SJSA1 (cell line): ENCODE results near the gene NOP56. TPM values are rescaled to one million over a fixed set of nuclear protein-coding genes. Genes with fewer than 3 reads are reported as not detected.
"Not testable (repeated sequence)": the region's sequence is repeated elsewhere in the genome, so short reads cannot be mapped to it uniquely, and the experiment has no call there.

Experiments used
- DNase-seq, 2 experiments: peaks; one replicate each; pipeline ENCODE4 v3.0.0-alpha.2; 2015 to 2020; ENCODE audit warnings: low spot score in 2 of 2, low read depth in 1 of 2
- H3K27ac ChIP-seq: fragments of 250-450 bp; sonication (Bioruptor Pico); 2 replicates; pipeline ENCODE4 v1.5.1; 2020; ENCODE audit warnings: mild to moderate bottlenecking, moderate library complexity
- H3K27me3 ChIP-seq: fragments of 250-450 bp; sonication (Bioruptor Pico); replicated peaks from 2 replicates; pipeline ENCODE4 v1.5.1; 2020; ENCODE audit warnings: mild to moderate bottlenecking, moderate library complexity
- H3K36me3 ChIP-seq: fragments of 250-450 bp; sonication (Bioruptor Pico); 2 replicates; pipeline ENCODE4 v1.5.1; 2020; ENCODE audit warnings: mild to moderate bottlenecking
- H3K4me1 ChIP-seq: fragments of 250-450 bp; sonication (Bioruptor Pico); replicated peaks from 2 replicates; pipeline ENCODE4 v1.6.1; 2021; ENCODE audit warnings: mild to moderate bottlenecking
- H3K4me3 ChIP-seq: fragments of 250-450 bp; sonication (Bioruptor Pico); 2 replicates; pipeline ENCODE4 v1.5.1; 2020; ENCODE audit warnings: mild to moderate bottlenecking
- H3K9me3 ChIP-seq: fragments of 250-450 bp; sonication (Bioruptor Pico); replicated peaks from 2 replicates; pipeline ENCODE4 v1.5.1; 2020; ENCODE audit warnings: mild to moderate bottlenecking
- total RNA-seq: library from RNA; depleted of rRNA; stranded (reverse); fragments of >200 nt; shearing (Covaris generic); gene quantifications from 2 replicates; pipeline ENCODE4 v1.2.3, GENCODE V29; 2014

The NOP56 gene
- total RNA-seq, 1 experiment from 2014 or later, result 218 TPM

DNA sequence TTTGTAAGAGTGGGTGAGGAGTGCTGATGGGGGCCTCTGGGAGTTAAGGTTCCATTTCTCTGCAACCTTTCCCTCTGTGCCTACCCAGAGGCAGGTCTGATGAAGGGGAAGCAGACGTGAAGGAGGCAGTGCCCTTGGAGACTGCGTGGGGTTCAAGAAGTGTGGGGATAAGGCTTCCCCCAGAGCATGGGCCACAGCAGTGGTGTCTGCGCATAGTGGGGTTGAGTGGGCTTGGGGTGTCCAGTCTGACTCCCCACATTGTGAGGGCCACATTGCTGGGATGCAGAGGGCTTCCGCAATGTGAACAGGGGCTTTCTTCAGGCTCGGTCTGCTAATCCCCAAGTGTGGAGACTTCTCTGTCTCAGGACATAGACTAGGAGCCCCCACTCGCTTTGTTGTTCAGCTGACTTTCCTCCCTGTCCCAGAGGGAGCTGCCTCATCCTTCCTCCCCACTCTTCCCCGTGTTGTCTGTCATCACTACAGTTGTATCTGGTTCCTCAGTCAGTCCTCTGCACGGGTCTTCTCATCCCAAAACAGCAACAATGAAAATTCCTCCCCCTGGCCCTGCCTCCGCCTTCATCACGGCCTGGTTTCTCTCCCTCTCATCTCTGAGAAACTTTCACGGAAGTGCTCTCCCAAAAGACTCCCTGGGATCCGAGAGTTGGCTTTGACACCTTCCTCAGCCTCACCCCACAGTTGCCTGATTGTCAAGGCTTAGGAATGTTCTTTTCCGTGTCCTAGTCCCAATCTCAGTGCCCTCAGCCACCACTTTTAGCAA is 43.0 kb downstream of the NOP56 start:
- no peaks in the 10 kb centered on the region for H3K36me3 ChIP-seq
- no peak overlapping the region for H3K4me3 ChIP-seq
- H3K27ac ChIP-seq, result no peak overlapping the region
- H3K27me3 ChIP-seq, result peaks cover 26% of the 10 kb centered on the region
- no peaks in the 10 kb centered on the region for H3K9me3 ChIP-seq
- peaks cover 11% of the 10 kb centered on the region for H3K4me1 ChIP-seq
- DNase-seq, result peak in 1 of 2 experiments; percentile 21

- not testable (repeated sequence) for H3K9me3 ChIP-seq, H3K27ac ChIP-seq, H3K4me3 ChIP-seq, H3K36me3 ChIP-seq
- peaks cover 24% of the 10 kb centered on the region for H3K27me3 ChIP-seq
- peaks cover 11% of the 10 kb centered on the region for H3K4me1 ChIP-seq
- peak in 1 of 2 experiments; percentile 22 for DNase-seq
Observed at GRCh38 chr20:2695984-2696525, 43.6 kb downstream of the NOP56 start.

DNA sequence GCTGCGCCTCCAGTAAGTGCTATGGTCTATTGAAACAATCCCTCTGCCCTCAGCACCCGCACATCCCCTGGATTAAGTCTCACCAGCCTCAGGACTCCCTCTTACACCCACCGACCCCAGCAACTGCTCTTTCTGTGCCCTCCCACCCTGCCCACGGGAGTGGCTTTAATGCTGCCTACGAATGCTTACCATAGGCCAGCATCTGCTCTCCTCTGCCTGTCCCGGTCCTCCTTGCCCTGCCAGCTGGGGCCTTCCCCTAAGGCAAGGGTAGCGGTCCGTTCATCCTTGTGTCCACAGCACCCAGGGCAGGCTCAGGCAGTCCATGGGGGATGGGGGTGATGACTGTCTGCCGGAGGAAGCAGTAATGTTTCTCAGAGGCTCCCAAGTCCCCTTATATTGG is 44.2 kb downstream of the NOP56 start:
- Histone ChIP-seq H3K36me3 (no peaks in the 10 kb centered on the region), H3K4me1 (peaks cover 11% of the 10 kb centered on the region), H3K9me3 (no peaks in the 10 kb centered on the region), H3K27me3 (peaks cover 20% of the 10 kb centered on the region), H3K27ac (no peak overlapping the region), H3K4me3 (no peak overlapping the region)
- DNase-seq, result peak in 1 of 2 experiments; percentile 25

- Histone ChIP-seq H3K4me3 (no peak overlapping the region), H3K4me1 (peaks cover 6% of the 10 kb centered on the region), H3K27ac (no peak overlapping the region), H3K27me3 (peaks cover 14% of the 10 kb centered on the region), H3K9me3 (no peaks in the 10 kb centered on the region), H3K36me3 (no peaks in the 10 kb centered on the region)
- peak in 1 of 2 experiments; percentile 36 for DNase-seq
Observed at GRCh38 chr20:2697768-2698167, 45.3 kb downstream of the NOP56 start.

DNA sequence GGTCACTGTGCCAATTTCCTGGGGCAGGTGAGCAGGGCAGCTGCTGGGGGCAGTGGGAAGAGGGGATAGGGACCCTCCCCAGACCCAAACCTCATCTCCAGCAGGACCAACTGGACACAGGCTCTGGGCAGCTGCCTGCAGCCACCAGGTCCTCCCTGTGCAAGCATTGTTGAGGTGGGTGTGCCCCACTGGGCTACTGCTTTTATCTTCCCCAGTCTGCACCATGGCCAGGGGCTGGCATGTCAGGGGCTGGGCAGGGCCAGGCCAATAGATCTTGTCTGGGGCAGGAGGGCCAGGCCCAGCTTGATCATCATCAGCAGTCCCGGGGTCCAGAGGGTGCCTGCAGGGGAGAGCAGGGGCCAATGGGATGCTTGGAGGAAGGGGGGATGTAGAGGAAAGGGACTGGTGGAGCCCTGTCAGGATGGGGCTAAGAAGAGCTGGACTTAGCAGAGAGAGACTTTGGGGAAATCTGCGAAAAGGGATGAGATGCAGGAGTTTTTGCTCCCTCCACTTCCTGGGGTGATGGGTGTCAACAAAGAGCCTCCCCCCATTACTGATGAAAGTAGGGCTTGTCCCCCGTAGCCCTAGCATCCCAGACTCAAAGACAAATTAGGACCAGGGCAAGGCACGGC is 45.9 kb downstream of the NOP56 start:
- H3K4me3 ChIP-seq, result no peak overlapping the region
- peaks cover 13% of the 10 kb centered on the region for H3K27me3 ChIP-seq
- no peak overlapping the region for H3K27ac ChIP-seq
- H3K36me3 ChIP-seq, result no peaks in the 10 kb centered on the region
- no peaks in the 10 kb centered on the region for H3K9me3 ChIP-seq
- H3K4me1 ChIP-seq, result peaks cover 5% of the 10 kb centered on the region
- peak in 1 of 2 experiments; percentile 35 for DNase-seq

DNA sequence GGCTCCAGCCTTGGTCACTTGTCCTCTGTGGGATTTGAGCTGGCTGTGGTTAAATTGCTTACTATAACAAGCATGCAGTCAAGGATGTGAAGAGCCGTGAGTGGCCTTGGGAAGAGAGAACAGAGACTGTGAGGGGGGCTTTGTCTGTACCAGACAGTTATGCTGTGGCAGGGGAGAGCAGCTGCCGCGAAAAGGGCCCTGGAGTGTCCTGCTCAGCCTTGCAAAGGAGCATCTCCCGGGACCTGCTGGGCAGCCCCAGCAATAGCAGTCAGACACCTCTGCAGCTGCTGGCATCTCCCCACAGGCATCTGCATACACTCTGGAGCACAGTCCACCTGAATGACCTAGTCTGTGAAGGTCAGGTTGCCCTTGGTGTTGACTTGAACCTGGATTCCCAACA is 46.5 kb downstream of the NOP56 start:
- no peak overlapping the region for H3K27ac ChIP-seq
- H3K4me1 ChIP-seq, result no peaks in the 10 kb centered on the region; the same call in 1 of the 2 replicates
- peak in 1 of 2 experiments; percentile 35 for DNase-seq
- no peaks in the 10 kb centered on the region for H3K36me3 ChIP-seq
- H3K4me3 ChIP-seq, result no peak overlapping the region
- H3K9me3 ChIP-seq, result no peaks in the 10 kb centered on the region
- peaks cover 7% of the 10 kb centered on the region for H3K27me3 ChIP-seq

DNA sequence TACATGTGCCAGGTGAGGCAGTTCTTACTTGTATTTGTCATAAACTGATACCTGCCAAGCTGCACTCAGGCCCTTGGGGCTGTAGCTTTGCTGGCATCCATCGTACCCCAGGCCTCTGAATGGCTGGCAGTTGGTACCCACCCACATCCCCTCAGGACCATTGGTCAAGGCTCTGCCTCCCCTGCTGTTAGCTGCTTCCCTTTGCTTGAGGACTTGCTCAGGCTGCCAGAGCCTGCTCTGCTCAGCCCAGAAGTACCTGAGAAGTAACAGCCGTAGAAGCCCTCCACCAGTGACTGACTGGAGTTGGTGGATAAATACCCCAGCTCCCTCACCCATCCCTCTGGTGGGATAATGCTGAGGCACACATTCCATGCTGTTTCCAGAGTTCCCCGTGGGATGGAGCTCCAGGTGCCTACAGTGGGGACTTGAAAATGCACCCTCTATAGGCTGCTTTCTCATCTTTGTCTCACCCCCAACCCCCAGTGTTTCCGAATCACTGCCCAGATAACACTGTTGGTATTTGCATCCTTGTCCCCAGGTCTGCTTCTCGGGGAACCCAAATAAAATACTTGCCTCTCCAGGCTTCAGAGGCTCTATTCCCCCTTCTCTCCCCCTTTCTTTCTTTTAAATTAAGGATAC is 47.5 kb downstream of the NOP56 start:
- H3K4me1 ChIP-seq, result no peaks in the 10 kb centered on the region
- no peak overlapping the region for H3K27ac ChIP-seq
- no peaks in the 10 kb centered on the region for H3K9me3 ChIP-seq
- H3K4me3 ChIP-seq, result no peak overlapping the region
- no peaks in the 10 kb centered on the region for H3K36me3 ChIP-seq
- DNase-seq, result peak in 1 of 2 experiments; percentile 18
- H3K27me3 ChIP-seq, result no peaks in the 10 kb centered on the region

- DNase-seq, result no peak
Observed at GRCh38 chr20:2700913-2701620, 48.6 kb downstream of the NOP56 start.

DNA sequence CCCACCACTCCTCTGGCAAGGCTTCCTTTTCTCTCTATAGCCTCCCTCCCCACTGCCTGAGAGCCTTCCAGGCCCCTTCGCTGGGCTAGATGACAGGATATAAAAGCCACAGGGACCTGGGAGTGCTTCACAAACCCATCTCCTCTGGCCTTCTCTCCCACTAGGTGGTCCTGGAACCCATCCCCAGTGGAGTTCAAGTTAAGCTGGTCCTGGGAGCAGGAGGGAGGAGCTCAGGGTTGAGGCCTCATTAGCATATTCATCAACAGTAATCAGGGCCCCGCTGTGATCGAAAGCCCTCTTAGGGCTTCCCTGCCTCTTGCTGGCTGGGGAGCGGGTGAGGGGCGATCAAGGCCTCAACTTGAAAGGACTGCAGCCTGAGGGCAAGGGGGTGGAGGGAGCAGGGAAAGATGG is 49.2 kb downstream of the NOP56 start:
- H3K4me3 ChIP-seq, result no peak overlapping the region
- H3K36me3 ChIP-seq, result no peaks in the 10 kb centered on the region
- no peaks in the 10 kb centered on the region for H3K27me3 ChIP-seq
- H3K4me1 ChIP-seq, result no peaks in the 10 kb centered on the region
- no peaks in the 10 kb centered on the region for H3K9me3 ChIP-seq
- no peak for DNase-seq
- H3K27ac ChIP-seq, result no peak overlapping the region

More at GRCh38 chr20:2700913-2701620, 48.6 kb downstream of the NOP56 start:
- H3K27me3 ChIP-seq, result no peaks in the 10 kb centered on the region
- no peaks in the 10 kb centered on the region for H3K4me1 ChIP-seq
- no peaks in the 10 kb centered on the region for H3K9me3 ChIP-seq
- no peaks in the 10 kb centered on the region for H3K36me3 ChIP-seq
- H3K27ac ChIP-seq, result no peak overlapping the region
- H3K4me3 ChIP-seq, result no peak overlapping the region

DNA sequence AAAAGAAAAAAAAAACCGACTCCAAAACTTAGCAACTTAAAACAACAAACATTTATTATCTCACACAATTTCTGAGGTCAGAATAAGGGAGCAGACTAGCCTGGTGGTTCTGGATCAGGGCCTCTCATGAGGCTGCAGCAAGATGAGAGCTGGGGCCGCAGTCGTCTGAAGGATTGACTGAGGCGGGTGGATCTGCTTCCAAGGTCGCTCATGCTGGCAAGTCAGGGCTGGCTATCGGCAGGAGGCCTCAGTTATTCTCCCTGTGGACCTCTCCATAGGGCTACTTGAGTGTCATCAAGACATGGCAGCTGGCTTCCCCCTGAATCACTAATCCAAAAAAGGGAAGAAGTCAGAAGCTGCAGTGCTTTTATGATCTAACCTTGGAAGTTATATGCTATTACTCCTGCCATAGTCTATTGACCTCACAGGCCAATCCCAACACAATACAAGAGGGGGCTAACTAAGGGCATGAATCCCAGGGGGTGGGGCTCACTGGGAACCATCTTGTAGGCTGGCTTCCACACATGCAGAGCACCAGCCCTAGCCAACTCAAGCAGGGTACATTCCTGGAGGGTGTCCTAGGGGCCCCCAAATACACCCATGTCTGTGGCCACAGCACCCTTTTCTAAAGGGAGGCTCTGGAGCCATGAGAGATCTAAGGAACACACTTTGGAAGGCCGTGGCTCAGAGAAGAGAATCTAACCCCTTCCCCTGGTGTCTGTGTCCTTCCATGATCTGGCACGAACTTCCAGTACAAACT is 51.5 kb downstream of the NOP56 start:
- no peaks in the 10 kb centered on the region for H3K4me1 ChIP-seq
- H3K27ac ChIP-seq, result no peak overlapping the region
- H3K9me3 ChIP-seq, result no peaks in the 10 kb centered on the region
- no peak overlapping the region for H3K4me3 ChIP-seq
- no peaks in the 10 kb centered on the region for H3K27me3 ChIP-seq
- no peaks in the 10 kb centered on the region for H3K36me3 ChIP-seq
- DNase-seq, result no peak

- no peaks in the 10 kb centered on the region for H3K9me3 ChIP-seq
- H3K27ac ChIP-seq, result no peak overlapping the region
- no peak overlapping the region for H3K4me3 ChIP-seq
- no peaks in the 10 kb centered on the region for H3K27me3 ChIP-seq
- no peaks in the 10 kb centered on the region for H3K36me3 ChIP-seq
- H3K4me1 ChIP-seq, result no peaks in the 10 kb centered on the region
- peak in 1 of 2 experiments; percentile 33 for DNase-seq
Observed at GRCh38 chr20:2705931-2706645, 53.7 kb downstream of the NOP56 start.

DNA sequence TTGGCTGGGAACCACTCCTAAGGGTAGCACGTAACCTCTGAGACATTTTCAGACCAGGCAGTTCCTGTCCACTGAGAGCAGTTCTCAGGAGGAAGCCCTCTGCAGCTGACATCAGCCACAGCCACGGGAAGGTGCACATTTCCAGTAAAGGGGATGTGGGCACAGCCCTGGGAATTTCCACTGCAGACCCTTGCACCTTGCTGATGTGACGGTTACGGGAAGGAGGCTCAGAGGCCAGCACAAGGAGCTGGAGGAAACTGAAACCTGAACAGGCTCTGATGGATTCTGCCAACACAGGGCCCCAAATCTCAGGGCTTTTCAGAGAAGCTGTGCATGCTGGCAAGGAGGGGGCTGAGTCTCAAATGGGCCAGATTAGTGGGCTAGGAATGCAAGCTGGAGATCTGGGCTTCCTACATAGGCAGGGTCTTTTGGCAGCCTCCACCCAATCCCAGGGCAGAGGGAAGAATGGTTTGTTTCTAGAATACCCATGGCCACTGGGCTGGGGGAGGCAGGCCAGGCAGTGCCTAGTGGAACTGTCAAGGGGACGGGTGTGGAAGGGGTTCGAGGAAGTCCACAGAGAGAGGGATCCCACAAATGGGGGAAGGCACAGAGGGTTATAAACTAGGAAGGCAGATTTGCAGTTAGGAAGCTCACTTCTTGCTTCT is 54.4 kb downstream of the NOP56 start:
- Histone ChIP-seq H3K27me3 (0 out of 2 replicates have a peak, but pooled peaks cover 3% of the 10 kb centered on the region), H3K4me1 (no peaks in the 10 kb centered on the region), H3K9me3 (no peaks in the 10 kb centered on the region)

More for the DNA sequence above, 54.4 kb downstream of the NOP56 start:
- H3K36me3 ChIP-seq, result no peaks in the 10 kb centered on the region
- H3K4me3 ChIP-seq, result no peak overlapping the region
- H3K27ac ChIP-seq, result no peak overlapping the region
- no peak for DNase-seq
